ENCODE data around the gene IL23A.

DNA sequence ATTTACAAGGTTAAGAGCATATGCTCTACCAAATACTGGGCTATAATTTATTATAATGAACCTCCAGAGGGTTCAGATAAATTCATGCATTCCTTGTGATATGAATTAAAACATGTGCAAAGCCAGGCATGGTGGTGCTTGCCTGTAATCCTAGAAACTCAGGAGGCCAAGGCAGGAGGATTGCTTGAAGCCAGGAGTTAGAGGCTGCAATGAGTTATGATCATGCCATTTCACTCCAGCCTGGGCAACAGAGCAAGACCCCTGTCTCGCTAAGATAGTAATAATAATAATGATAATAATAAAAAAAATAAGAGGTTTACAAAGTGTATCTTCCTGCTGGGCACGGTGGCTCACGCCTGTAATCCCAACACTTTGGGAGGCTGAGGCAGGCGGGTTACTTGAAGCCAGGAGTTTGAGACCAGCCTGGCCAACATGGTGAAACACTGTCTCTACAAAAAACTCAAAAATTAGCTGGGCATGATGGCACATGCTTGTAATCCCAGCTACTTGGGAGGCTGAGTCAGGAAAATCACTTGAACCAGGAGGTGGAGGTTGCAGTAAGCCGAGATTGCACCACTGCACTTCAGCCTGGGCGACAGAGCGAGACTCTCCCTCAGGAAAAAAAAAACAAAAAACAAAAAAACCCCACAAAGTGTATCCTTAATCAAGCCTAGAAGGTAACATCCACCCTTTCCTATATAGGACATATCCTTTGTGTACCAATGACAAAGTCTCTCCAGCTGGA, 31.3 kb upstream of the IL23A start:
- no peak for TF ChIP-seq RAD21 (IDR thresholded peaks at IDR 0.05; ENCODE audit: low read length)
- TF ChIP-seq, protein P1, sequence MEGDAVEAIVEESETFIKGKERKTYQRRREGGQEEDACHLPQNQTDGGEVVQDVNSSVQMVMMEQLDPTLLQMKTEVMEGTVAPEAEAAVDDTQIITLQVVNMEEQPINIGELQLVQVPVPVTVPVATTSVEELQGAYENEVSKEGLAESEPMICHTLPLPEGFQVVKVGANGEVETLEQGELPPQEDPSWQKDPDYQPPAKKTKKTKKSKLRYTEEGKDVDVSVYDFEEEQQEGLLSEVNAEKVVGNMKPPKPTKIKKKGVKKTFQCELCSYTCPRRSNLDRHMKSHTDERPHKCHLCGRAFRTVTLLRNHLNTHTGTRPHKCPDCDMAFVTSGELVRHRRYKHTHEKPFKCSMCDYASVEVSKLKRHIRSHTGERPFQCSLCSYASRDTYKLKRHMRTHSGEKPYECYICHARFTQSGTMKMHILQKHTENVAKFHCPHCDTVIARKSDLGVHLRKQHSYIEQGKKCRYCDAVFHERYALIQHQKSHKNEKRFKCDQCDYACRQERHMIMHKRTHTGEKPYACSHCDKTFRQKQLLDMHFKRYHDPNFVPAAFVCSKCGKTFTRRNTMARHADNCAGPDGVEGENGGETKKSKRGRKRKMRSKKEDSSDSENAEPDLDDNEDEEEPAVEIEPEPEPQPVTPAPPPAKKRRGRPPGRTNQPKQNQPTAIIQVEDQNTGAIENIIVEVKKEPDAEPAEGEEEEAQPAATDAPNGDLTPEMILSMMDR (IDR thresholded peaks at IDR 0.05), result no peak
- no peak for TF ChIP-seq JUND (IDR thresholded peaks at IDR 0.05)
- TF ChIP-seq EZH2phosphoT487 (IDR thresholded peaks at IDR 0.05; ENCODE audit: borderline replicate concordance, low read depth), result no peak
- no peak for TF ChIP-seq FOXM1 (IDR thresholded peaks at IDR 0.05; ENCODE audit: low read depth)
- TF ChIP-seq, protein P2, sequence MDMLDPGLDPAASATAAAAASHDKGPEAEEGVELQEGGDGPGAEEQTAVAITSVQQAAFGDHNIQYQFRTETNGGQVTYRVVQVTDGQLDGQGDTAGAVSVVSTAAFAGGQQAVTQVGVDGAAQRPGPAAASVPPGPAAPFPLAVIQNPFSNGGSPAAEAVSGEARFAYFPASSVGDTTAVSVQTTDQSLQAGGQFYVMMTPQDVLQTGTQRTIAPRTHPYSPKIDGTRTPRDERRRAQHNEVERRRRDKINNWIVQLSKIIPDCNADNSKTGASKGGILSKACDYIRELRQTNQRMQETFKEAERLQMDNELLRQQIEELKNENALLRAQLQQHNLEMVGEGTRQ (IDR thresholded peaks at IDR 0.05; ENCODE audit: borderline replicate concordance, low read depth, low read length), result no peak
- no peak for TF ChIP-seq SIN3A (IDR thresholded peaks at IDR 0.05; ENCODE audit: borderline replicate concordance, low read depth, low read length)
- TF ChIP-seq, protein P3, sequence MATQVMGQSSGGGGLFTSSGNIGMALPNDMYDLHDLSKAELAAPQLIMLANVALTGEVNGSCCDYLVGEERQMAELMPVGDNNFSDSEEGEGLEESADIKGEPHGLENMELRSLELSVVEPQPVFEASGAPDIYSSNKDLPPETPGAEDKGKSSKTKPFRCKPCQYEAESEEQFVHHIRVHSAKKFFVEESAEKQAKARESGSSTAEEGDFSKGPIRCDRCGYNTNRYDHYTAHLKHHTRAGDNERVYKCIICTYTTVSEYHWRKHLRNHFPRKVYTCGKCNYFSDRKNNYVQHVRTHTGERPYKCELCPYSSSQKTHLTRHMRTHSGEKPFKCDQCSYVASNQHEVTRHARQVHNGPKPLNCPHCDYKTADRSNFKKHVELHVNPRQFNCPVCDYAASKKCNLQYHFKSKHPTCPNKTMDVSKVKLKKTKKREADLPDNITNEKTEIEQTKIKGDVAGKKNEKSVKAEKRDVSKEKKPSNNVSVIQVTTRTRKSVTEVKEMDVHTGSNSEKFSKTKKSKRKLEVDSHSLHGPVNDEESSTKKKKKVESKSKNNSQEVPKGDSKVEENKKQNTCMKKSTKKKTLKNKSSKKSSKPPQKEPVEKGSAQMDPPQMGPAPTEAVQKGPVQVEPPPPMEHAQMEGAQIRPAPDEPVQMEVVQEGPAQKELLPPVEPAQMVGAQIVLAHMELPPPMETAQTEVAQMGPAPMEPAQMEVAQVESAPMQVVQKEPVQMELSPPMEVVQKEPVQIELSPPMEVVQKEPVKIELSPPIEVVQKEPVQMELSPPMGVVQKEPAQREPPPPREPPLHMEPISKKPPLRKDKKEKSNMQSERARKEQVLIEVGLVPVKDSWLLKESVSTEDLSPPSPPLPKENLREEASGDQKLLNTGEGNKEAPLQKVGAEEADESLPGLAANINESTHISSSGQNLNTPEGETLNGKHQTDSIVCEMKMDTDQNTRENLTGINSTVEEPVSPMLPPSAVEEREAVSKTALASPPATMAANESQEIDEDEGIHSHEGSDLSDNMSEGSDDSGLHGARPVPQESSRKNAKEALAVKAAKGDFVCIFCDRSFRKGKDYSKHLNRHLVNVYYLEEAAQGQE (IDR thresholded peaks at IDR 0.05; ENCODE audit: low read depth, low read length), result no peak
- no peak for TF ChIP-seq EP300 (IDR thresholded peaks at IDR 0.05; ENCODE audit: borderline replicate concordance in 1 of 2, low read depth in 1 of 2, low read length in 1 of 2)
- no peak for TF ChIP-seq POLR2AphosphoS5 (IDR thresholded peaks at IDR 0.05; ENCODE audit: low read depth, low read length)
- no peak for TF ChIP-seq RCOR1 (IDR thresholded peaks at IDR 0.05; ENCODE audit: low read length)

Data from SK-N-SH (cell line).